GM18520 (cell line): Measurements from ENCODE around the gene MKKS.
"Not testable (repeated sequence)": the region's sequence is repeated elsewhere in the genome, so short reads cannot be mapped to it uniquely, and the experiment has no call there.

Experiments used
- ATAC-seq: cut with Tn5 transposase; IDR thresholded peaks from one replicate; pipeline ENCODE4 v1.9.1; 2021; ENCODE audit not compliant: unreplicated experiment

MKKS gene

DNA sequence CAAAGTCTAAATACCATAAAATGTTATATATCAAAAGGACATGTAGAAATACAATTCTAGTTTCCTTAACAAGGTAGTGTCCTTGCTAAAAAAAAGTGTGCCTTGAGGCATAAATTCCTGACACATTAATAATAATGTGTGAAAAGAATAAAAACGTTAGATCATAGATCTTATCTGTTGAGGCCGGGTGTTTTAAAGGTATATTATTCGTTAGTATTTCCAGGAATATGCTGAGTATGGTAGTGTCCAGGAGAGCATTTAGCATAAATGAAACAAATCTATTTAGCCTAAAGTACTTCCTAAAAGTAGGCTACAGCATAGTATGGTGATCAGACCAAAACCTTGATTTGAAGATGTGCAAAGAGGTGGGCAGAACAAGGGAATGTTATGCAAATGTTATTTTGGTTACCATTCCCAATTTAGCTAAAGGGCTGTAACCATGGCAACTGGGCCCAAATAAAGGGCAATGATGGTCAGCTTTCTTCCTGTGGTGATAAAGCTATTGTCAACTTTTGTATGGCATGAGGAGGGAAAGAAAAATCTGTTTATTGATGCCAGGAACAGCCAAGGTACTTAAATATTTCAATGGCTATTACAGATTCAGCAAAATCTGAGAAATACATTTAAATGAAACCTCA is 18.9 kb downstream of the MKKS start:
- ATAC-seq: no peak

- ATAC-seq: no peak
Observed at GRCh38 chr20:10412591-10413408, 21.2 kb downstream of the MKKS start.

DNA sequence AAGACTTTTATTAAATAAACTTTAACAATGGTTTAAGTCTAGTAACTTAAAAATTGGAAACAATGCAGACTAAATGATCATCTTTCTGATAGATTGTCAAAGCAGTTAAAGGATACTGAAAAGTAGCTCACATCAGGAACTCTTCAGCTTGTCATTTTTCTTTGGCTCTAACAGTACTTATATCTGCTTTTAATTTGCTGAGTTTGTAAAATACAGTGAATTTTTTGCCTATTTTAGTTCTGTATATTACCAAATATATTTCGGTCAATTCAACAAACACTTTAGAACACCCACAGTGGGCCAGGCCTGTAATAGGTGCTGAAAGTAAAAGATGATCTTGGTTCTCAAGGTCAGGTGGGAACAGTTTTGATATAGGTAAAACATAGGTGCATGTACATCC is 22.3 kb downstream of the MKKS start:
- no peak for ATAC-seq

- no peak for ATAC-seq
Observed at GRCh38 chr20:10408108-10408813, 25.8 kb downstream of the MKKS start.

- no peak for ATAC-seq
Observed at GRCh38 chr20:10404959-10405530, 29.0 kb downstream of the MKKS start.

DNA sequence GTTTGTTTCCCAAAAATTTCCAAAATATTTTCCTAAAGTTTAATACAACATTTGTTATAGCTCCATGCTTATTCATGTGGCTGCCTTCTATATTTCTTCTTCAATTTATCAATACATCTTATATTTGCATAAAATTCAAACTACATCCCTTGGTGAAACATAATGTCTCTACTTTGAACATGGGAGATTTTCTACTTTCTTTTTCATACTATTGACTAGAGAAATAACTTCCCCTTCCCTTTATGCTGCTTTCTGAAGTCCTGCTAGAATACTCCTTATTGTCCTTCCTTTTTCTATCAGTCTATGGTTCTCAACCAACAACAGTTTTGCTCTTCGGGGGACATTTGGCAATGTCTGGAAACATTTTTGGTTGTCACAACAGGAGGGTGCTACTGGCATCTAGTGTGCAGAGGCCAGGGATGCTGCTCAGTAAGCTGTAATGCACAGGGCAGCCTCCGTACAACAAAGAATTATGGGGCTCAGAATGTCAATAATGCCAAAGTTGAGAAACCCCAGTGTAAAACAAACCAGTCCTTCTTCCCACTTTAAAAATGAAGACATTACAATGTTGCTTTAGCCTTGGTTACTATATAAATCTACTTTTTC is 29.9 kb downstream of the MKKS start:
- no peak for ATAC-seq

DNA sequence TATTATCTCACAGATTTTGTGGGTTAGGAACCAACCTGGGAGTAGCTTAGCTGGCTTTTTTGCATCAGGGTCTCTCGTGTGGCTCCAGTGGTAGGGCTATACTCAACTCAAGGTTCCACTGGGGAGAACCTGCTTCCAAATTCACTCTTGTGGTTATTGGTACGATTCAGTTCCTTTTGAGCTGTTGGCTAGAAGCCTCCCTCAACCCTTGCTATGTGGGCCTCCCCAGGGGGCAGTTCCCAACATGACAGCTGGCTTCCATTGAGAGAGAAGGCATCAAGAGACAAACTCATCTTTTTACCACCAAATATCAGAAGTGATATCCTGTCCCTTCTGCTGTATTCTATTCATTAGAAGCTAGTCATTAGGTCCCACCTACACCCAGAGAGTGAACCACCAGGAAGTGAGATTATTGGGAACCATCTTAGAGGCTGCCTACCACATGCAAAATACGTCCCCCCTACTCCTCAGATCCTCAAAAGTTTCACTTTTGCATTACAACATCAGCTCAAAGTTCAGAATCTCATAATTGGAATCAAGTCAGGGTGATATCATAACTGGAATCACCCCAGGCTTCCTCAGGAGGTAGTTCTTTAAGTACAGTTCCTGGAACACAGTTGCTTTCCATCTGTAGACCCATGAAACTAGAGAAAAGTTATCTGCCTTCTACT is 30.9 kb downstream of the MKKS start:
- ATAC-seq: no peak

GRCh38 chr20:10398834-10399369 is 35.1 kb downstream of the MKKS start:
- ATAC-seq: no peak

- not testable (repeated sequence) for ATAC-seq
Observed at GRCh38 chr20:10394752-10395151, 39.3 kb downstream of the MKKS start.

DNA sequence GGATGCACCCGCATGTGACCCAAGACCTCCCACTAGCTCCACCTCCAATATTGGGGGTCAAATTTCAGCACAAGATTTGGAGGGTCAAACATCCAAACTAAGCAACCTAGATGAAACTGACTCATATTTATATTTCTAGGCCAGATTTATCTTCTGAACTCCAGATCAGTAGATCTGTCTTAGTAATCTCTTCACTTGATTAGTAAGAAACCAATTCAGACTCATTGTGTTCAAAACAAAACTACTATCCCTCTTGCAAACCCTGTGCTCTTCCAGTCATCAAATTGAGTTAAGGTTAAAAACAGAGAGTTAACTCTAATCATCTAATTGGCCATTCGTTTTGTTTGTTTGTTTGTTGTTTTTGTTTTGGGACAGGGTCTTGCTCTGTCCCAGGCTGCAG is 43.3 kb downstream of the MKKS start:
- no peak for ATAC-seq

DNA sequence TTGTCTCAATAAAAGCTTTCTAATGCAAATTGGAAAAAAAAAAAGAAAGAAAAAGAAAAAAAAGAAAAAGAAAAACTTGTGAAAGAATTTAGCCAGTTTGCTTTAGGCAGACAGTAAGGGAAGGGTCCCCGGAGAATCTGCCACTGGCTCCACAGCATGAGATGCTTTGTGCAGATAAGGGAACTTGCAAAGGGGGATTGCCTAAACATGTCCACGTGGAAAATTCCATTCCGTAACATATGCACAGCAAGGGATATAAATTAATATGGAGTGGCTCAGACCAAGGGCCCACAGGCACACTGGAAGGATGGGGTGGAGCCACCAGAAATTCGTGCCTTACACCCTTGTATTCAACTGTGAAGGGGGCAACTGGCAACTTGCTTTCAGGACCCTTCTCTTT is 45.4 kb downstream of the MKKS start:
- ATAC-seq: no peak

DNA sequence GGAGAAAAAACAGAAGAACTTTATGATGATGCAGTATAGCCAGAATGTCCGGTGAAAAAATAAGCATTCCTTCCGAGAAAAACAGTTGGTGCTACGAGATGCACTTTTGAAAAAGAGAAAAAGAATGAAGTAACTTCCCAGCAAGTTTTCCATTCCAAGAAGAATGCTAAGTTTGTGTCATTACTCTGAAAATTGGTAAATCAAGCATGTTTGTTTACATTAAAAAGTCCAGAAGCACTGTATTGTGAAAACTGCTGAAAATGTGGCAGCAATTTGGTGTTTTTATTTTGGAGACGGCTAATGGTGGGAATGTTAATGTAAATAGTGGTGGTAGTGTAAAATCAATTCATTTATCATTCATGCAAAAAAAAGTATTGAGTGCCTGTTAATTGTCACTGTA is 46.3 kb downstream of the MKKS start:
- ATAC-seq: no peak

GRCh38 chr20:10385850-10386544 is 48.0 kb downstream of the MKKS start:
- no peak for ATAC-seq

GRCh38 chr20:10381477-10381876 is 52.5 kb downstream of the MKKS start:
- ATAC-seq: no peak

DNA sequence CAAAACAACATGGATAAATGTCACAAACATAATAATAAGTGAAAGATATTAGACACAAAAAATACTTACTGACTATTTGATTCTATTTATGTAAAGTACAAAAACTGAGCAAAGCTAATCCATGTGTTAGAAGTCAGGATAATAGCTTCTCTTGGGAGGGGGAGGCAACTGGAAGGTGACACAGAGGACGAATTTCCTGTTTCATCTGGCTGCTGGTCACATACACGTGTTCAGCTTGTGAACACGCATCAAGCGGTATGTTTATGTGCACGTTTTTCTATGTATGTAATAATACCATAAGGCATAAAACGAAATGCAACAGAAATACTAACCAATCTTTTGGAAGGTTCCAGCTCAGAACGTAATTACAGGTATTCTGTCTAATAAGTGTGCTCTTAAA is 54.3 kb downstream of the MKKS start:
- no peak for ATAC-seq

DNA sequence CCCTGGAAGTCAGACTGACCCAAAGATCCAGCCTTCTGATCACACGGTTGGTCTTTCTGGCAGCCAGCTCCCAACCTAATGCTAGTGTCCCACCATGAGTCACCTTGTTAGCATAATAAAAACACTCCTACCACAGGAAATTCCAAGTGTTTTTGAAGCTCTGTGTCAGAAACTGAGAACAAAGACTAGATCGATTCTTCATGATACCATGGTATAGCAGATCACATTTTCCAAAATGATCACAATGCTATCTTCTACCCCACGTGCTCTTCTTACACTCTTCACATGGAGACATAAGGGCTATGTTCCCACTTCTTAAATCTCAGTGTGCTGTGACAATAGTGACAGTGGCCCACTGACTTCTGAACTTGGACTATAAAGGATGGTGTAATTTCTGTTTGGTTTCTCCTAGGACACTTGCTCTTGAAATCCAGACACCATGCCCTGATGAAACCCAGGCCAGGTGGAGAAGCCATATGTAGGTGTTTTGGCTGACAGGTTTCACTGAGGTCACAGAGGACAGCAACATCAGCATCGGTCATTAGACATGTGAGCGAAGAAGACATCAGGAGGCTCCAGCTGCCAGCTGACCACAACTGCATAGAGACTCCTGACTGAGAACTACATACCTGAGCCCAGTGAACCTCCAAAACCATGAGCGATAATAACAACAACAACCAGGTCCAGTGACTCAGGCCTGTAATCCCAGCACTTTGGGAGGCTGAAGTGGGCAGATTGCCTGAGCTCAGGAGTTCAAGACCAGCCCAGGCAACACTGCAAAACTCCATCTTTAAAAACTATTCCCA is 57.5 kb downstream of the MKKS start:
- no peak for ATAC-seq

DNA sequence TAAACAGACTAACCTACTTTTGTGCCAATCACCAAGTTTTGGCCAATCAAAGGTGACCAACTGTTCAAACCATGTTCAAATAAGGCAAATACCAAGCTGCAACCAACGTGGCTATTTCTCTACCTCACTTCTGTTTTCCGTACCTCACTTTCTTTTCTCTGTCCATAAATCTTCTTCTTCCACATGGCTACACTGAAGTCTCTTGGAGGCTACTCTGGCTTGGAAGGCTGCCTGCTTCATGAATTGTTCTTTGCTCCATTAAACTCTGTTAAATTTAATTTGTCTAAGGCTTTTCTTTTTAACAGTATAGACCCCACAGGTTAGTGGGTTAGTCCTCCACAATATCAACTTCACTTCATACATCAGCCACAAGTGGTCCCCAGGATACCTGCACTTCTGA is 58.8 kb downstream of the MKKS start:
- no peak for ATAC-seq

DNA sequence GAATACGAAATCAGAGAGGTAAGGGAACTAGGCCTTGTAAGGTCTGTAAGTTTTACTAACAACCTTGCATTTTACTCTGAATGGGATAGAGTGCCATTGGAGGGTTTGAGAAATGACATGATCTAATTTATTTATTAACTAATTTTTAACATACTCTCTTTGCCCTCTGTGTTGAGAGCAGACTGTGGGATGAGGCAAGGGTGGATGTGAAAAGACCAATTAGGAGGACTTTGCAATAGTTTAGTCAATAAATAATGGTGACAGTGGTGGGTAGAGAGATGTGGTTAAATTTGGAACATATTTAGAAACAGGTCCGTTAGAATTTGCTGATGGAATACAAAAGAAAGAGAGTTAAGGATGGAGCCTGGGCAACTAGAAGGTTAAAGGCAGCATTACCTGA is 60.0 kb downstream of the MKKS start:
- ATAC-seq: no peak

- no peak for ATAC-seq
Observed at GRCh38 chr20:10371467-10371866, 62.6 kb downstream of the MKKS start.
